MG63 (cell line): ENCODE measurements around the gene TMEM30B. TPM values are rescaled to one million over a fixed set of nuclear protein-coding genes. Genes with fewer than 3 reads are reported as not detected.
"Not testable (repeated sequence)": the region's sequence is repeated elsewhere in the genome, so short reads cannot be mapped to it uniquely, and the experiment has no call there.

ENCODE experiments used
- DNase-seq: peaks from one replicate; pipeline ENCODE4 v3.0.0-alpha.2; 2020
- H3K27me3 ChIP-seq: fragments of 250-450 bp; sonication (Bioruptor Pico); 2 replicates; pipeline ENCODE4 v1.5.1; 2020; ENCODE audit warnings: mild to moderate bottlenecking, moderate library complexity
- H3K36me3 ChIP-seq: fragments of 250-450 bp; sonication (Bioruptor Pico); 2 replicates; pipeline ENCODE4 v1.5.1; 2020; ENCODE audit warnings: mild to moderate bottlenecking, moderate library complexity
- H3K4me3 ChIP-seq: fragments of 250-450 bp; sonication (Bioruptor Pico); 2 replicates; pipeline ENCODE4 v1.5.1; 2020; ENCODE audit warnings: mild to moderate bottlenecking, moderate library complexity
- H3K9me3 ChIP-seq: fragments of 250-450 bp; sonication (Bioruptor Pico); 2 replicates; pipeline ENCODE4 v1.5.1; 2020; ENCODE audit warnings: mild to moderate bottlenecking, moderate library complexity
- total RNA-seq: library from RNA; depleted of rRNA; stranded (reverse); fragments of >200 nt; shearing (Covaris generic); gene quantifications from 2 replicates; pipeline ENCODE4 v1.2.3, GENCODE V29; 2014; ENCODE audit warnings: low replicate concordance

TMEM30B gene
- total RNA-seq, 1 experiment from 2014 or later = not detected

DNA sequence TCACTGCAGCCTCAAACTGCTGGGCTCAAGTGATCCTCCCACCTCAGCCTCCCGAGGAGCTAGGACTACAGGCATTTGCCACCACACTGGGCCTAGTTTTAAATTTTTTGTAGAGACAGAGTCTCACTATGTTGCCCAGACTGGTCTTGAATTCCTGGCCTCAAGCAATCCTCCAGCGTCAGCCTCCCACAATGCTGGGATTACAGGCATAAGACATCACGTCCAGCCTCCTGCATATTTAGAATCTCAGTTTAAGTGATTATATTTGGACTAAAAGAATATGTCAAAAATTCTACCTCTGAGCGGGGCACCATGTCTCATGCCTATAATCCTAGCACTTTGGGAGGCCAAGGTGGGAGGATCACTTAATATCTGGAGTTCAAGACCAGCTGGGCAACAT, 27.6 kb upstream of the TMEM30B start:
- H3K36me3 ChIP-seq, H3K9me3 ChIP-seq, H3K4me3 ChIP-seq, DNase-seq, H3K27me3 ChIP-seq: not testable (repeated sequence)

- Histone ChIP-seq H3K27me3 (no peaks in the 10 kb centered on the region), H3K4me3 (no peak overlapping the region), H3K9me3 (no peaks in the 10 kb centered on the region; the same call in none of the 2 replicates), H3K36me3 (no peaks in the 10 kb centered on the region)
- no peak for DNase-seq
These were observed 27.1 kb upstream of the TMEM30B start for GRCh38 chr14:61308198-61308597.

DNA sequence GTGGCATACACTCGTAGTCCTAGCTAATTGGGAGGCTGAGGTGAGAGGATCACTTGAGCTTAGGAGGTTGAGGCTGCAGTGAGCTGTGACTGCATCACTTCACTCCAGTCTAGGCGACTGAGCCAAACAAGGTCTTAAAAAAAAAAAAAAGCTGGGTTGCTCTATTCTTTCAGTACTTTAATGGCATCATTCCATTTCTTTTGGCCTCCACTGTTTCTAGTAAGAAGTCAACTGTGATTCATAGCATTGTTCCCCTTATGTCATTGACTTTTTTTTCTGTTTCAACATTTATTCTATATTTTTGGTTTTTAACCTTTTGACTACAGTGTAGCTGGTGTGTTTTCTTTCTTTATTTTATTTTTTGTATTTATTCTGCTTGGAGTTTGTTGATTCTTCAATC, 23.6 kb upstream of the TMEM30B start:
- H3K4me3 ChIP-seq = no peak overlapping the region
- H3K27me3 ChIP-seq = no peaks in the 10 kb centered on the region
- DNase-seq = no peak
- H3K36me3 ChIP-seq = no peaks in the 10 kb centered on the region
- no peaks in the 10 kb centered on the region; the same call in 1 of the 2 replicates for H3K9me3 ChIP-seq

DNA sequence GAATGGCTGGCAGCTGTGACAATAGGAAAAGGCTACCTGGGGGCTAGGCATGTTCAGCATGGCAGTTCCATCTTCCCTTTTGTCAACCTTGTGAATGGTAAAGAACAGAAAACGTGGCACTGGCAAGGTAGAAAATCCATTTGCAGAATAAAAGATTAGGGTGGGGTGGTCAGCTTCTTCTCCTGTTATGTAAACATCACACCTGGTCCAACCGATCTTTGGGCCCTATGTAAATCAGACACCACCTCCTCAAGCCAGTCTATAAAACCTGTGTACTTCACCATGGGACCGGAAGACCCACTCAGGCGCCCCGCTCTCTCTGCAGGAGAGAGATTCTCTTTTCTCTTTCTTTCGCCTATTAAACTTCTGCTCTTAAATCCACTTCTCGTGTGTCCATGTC, 19.6 kb upstream of the TMEM30B start:
- H3K36me3 ChIP-seq = no peaks in the 10 kb centered on the region
- no peaks in the 10 kb centered on the region; the same call in 1 of the 2 replicates for H3K9me3 ChIP-seq
- DNase-seq = no peak
- H3K27me3 ChIP-seq = no peaks in the 10 kb centered on the region
- H3K4me3 ChIP-seq = no peak overlapping the region

- H3K4me3 ChIP-seq = no peak overlapping the region
- H3K36me3 ChIP-seq = no peaks in the 10 kb centered on the region
- no peaks in the 10 kb centered on the region for H3K27me3 ChIP-seq
- H3K9me3 ChIP-seq = no peaks in the 10 kb centered on the region; the same call in 1 of the 2 replicates
- DNase-seq = no peak
These were observed 19.1 kb upstream of the TMEM30B start for GRCh38 chr14:61300209-61300608.

GRCh38 chr14:61298824-61299223, 17.7 kb upstream of the TMEM30B start:
- Histone ChIP-seq H3K9me3 (no peaks in the 10 kb centered on the region), H3K36me3 (no peaks in the 10 kb centered on the region), H3K4me3 (no peak overlapping the region), H3K27me3 (no peaks in the 10 kb centered on the region)
- no peak for DNase-seq

GRCh38 chr14:61297581-61297980, 16.4 kb upstream of the TMEM30B start:
- Histone ChIP-seq H3K9me3 (no peaks in the 10 kb centered on the region), H3K4me3 (no peak overlapping the region), H3K27me3 (no peaks in the 10 kb centered on the region), H3K36me3 (no peaks in the 10 kb centered on the region)
- no peak for DNase-seq

- H3K9me3 ChIP-seq = no peaks in the 10 kb centered on the region
- H3K4me3 ChIP-seq = no peak overlapping the region
- DNase-seq = no peak
- no peaks in the 10 kb centered on the region for H3K36me3 ChIP-seq
- no peaks in the 10 kb centered on the region for H3K27me3 ChIP-seq
These were observed 15.8 kb upstream of the TMEM30B start for GRCh38 chr14:61296719-61297502.

DNA sequence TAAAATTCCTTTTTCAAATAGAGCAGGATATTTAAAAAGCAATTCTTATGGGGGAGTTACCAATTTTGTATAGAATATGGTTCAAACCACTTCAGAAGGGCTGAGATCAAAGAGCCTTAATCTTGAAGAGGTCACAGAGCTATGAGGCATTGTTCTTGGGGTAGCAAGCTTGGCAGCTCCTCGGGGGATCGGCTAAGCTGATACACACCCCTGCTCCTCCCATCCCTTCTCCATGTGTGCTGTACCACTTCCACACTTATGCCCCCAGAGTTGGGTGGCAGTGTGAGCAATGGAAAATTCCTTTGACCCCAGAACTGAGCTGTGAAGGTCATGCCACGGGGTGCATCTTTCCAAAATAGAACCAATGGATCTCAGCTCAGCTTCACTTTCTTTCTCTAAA, 15.0 kb upstream of the TMEM30B start:
- Histone ChIP-seq H3K27me3 (no peaks in the 10 kb centered on the region), H3K36me3 (no peaks in the 10 kb centered on the region), H3K4me3 (no peak overlapping the region), H3K9me3 (no peaks in the 10 kb centered on the region)
- no peak for DNase-seq

- Histone ChIP-seq H3K9me3 (no peaks in the 10 kb centered on the region), H3K36me3 (no peaks in the 10 kb centered on the region), H3K4me3 (no peak overlapping the region), H3K27me3 (no peaks in the 10 kb centered on the region)
- no peak for DNase-seq
These were observed 9.6 kb upstream of the TMEM30B start for GRCh38 chr14:61290701-61291100.

DNA sequence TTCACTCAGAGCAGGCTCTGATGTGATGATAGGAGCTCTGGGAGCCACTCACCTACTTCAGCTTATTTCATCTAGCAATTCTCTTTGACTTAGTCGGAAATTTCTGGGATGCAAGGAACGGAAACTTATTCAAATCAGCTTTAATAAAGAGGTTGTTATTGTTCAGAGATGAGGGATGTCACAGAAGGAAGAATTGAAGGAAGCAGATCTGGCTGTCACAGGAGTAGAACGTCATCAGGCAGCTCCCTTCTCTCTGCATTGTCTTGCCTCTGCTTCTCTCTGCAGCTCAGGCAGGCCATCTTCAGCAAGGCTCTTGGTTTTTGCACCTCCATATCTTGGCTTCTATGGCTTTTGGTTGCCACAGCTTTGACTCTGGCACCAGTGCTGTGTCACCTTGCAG, 7.6 kb upstream of the TMEM30B start:
- no peak for DNase-seq
- Histone ChIP-seq H3K36me3 (no peaks in the 10 kb centered on the region), H3K27me3 (no peaks in the 10 kb centered on the region), H3K9me3 (no peaks in the 10 kb centered on the region), H3K4me3 (no peak overlapping the region)

DNA sequence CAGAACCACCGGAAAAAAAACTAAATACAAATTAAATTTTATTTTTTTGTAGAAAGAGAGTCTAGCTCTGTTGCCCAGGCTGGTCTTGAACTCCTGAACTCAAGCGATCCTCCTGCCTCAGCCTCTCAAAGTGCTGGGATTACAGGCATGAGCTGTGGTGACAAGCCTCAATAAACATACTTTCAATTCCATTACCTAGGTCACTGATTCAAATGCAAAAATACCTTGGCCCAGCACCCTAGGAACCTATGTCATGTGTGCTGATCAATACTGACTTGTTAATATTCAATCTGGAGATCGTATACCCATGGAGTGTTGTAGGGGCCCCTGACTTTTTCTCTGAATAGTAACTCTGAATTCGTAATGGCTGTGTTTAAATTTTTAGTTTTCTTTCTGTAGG, 7.1 kb upstream of the TMEM30B start:
- DNase-seq = no peak
- Histone ChIP-seq H3K9me3 (no peaks in the 10 kb centered on the region), H3K36me3 (no peaks in the 10 kb centered on the region), H3K4me3 (no peak overlapping the region), H3K27me3 (no peaks in the 10 kb centered on the region)

DNA sequence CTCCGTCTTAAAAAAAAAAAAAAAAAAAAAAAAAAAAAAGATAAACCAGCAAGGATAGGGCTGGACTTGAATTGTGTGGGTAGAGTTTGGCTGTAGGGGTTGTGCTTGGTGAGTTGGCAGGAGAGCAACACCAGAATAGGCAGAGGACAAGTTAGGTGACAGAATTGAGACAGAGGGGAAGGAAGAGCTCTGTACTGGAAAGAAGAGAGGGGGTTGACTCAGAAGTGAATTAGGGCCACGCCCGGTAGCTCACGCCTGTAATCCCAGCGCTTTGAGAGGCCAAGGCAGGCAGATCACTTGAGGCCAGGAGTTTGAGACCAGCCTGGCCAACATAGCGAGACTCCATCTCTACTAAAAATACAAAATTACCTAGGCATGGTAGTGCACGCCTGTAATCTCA, 6.1 kb upstream of the TMEM30B start:
- Histone ChIP-seq H3K36me3 (no peaks in the 10 kb centered on the region), H3K9me3 (no peaks in the 10 kb centered on the region), H3K27me3 (no peaks in the 10 kb centered on the region), H3K4me3 (no peak overlapping the region)
- no peak for DNase-seq

GRCh38 chr14:61285364-61285763, 4.2 kb upstream of the TMEM30B start:
- Histone ChIP-seq H3K27me3 (no peaks in the 10 kb centered on the region), H3K9me3 (no peaks in the 10 kb centered on the region), H3K36me3 (no peaks in the 10 kb centered on the region), H3K4me3 (no peak overlapping the region)
- DNase-seq = no peak

DNA sequence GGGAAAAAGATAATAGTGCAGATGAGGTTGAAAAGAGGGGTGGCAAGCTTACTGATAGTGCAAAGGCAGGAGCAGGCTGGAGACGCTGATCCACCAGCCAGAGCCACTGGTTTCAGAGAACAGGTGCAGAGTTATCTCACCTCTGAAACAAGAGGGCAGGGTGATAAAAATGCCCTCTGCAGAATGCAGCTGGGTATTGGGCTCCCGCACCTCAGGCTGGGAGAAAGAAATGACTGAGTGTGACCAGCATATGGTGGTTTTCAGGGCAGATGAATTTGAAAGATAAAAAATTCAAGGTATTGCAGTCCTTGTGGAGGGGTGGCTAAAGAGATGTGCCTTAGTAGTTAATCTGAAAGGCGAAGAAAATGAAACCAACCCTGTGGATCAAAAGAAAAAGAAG, 2.9 kb upstream of the TMEM30B start:
- no peak overlapping the region for H3K4me3 ChIP-seq
- no peaks in the 10 kb centered on the region for H3K36me3 ChIP-seq
- DNase-seq = no peak
- no peaks in the 10 kb centered on the region for H3K27me3 ChIP-seq
- no peaks in the 10 kb centered on the region for H3K9me3 ChIP-seq

- no peak overlapping the region for H3K4me3 ChIP-seq
- no peaks in the 10 kb centered on the region for H3K36me3 ChIP-seq
- H3K9me3 ChIP-seq = no peaks in the 10 kb centered on the region
- H3K27me3 ChIP-seq = no peaks in the 10 kb centered on the region
- DNase-seq = no peak
These were observed 1.6 kb upstream of the TMEM30B start for GRCh38 chr14:61282746-61283145.

DNA sequence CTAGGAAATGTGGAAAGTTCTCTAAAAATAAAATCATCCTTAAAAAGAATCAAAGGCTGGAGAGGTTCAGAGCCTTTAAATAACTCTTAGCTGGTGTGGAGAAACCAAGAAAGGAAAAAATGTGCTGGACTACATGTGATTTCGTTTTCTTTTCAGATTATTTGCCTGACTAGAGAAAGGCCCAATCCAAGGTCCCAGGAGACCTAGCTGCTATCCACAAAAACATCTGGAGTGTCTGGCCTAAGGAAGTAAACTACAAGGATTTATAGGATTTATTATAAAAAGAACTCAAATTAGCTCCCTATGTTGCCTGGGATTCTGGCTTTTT, 774 bp upstream of the TMEM30B start:
- no peak overlapping the region for H3K4me3 ChIP-seq
- H3K36me3 ChIP-seq = no peaks in the 10 kb centered on the region
- no peaks in the 10 kb centered on the region for H3K9me3 ChIP-seq
- H3K27me3 ChIP-seq = no peaks in the 10 kb centered on the region
- DNase-seq = no peak

GRCh38 chr14:61280526-61281185, 482 bp downstream of the TMEM30B start:
- no peak for DNase-seq
- H3K9me3 ChIP-seq = no peaks in the 10 kb centered on the region
- no peaks in the 10 kb centered on the region for H3K27me3 ChIP-seq
- H3K36me3 ChIP-seq = no peaks in the 10 kb centered on the region
- no peak overlapping the region for H3K4me3 ChIP-seq
